CD14-positive monocyte (primary cell): Measurements from ENCODE around the gene HES7. TPM values are rescaled to one million over a fixed set of nuclear protein-coding genes. Genes with fewer than 3 reads are reported as not detected.
A peak's percentile ranks its signal among the peaks of the same experiment; 100 is the strongest.

Source experiments
- DNase-seq, 3 donors: peaks; one replicate each; pipeline ENCODE4 v3.0.0-alpha.2; 2011 to 2022
- H2AFZ ChIP-seq: 2 replicates; pipeline ENCODE4 v1.6.0; 2012; ENCODE audit warnings: mild to moderate bottlenecking, low read depth, low read length, inconsistent platforms; ENCODE audit not compliant: insufficient read depth, poor library complexity, severe bottlenecking
- H3K27ac ChIP-seq, 2 donors: 1 replicate in 1 of 2; 2 replicates in 1 of 2; pipeline ENCODE4 v1.5.1; 2012 to 2013; ENCODE audit warnings: low read length in 2 of 2, control low read depth in 1 of 2, inconsistent platforms in 1 of 2, low read depth in 1 of 2, mild to moderate bottlenecking in 1 of 2
- H3K27me3 ChIP-seq, 2 donors: one replicate each; pipeline versions ENCODE4 v1.6.0 to v1.6.1; 2011 to 2013; ENCODE audit warnings: low read length in 2 of 2; ENCODE audit not compliant: control insufficient read depth in 2 of 2, insufficient read depth in 2 of 2
- H3K36me3 ChIP-seq, 2 donors: replicated peaks in 1 of 2; 1 replicate in 1 of 2; 2 replicates in 1 of 2; pipeline versions ENCODE4 v1.5.1 to v1.6.1; 2012 to 2013; ENCODE audit warnings: low read length in 2 of 2, control low read depth in 1 of 2, inconsistent platforms in 1 of 2, mild to moderate bottlenecking in 1 of 2; ENCODE audit not compliant: insufficient read depth in 2 of 2, control insufficient read depth in 1 of 2
- H3K4me1 ChIP-seq, 2 donors: 1 replicate in 1 of 2; 2 replicates in 1 of 2; pipeline versions ENCODE4 v1.5.1 to v1.6.1; 2012 to 2013; ENCODE audit warnings: low read length in 2 of 2, control low read depth in 1 of 2, inconsistent platforms in 1 of 2, mild to moderate bottlenecking in 1 of 2, moderate library complexity in 1 of 2; ENCODE audit not compliant: insufficient read depth in 2 of 2, control insufficient read depth in 1 of 2
- H3K4me2 ChIP-seq: replicated peaks from 2 replicates; pipeline ENCODE3; 2012; ENCODE audit warnings: low read length, moderate library complexity, mild to moderate bottlenecking; ENCODE audit not compliant: poor library complexity, severe bottlenecking; ENCODE audit errors: extremely low read depth
- H3K4me3 ChIP-seq, 3 experiments: fragments of 200-600 bp in 1 of 3; sonication (generic) in 1 of 3; replicated peaks in 1 of 3; 1 replicate in 2 of 3; 2 replicates in 1 of 3; pipeline ENCODE4 v1.5.1; 2011 to 2013; ENCODE audit warnings: low read length in 3 of 3, mild to moderate bottlenecking in 3 of 3, control low read depth in 2 of 3, low read depth in 2 of 3, inconsistent platforms in 1 of 3, moderate library complexity in 1 of 3
- H3K79me2 ChIP-seq: 2 replicates; pipeline ENCODE4 v1.6.0; 2012; ENCODE audit warnings: mild to moderate bottlenecking, control low read depth, inconsistent platforms, low read length, moderate library complexity; ENCODE audit not compliant: insufficient read depth
- H3K9ac ChIP-seq: 2 replicates; pipeline ENCODE4 v1.6.0; 2017; ENCODE audit warnings: low read length, mild to moderate bottlenecking; ENCODE audit not compliant: insufficient read depth, poor library complexity, severe bottlenecking
- H3K9me3 ChIP-seq, 2 donors: replicated peaks in 1 of 2; 1 replicate in 1 of 2; 2 replicates in 1 of 2; pipeline versions ENCODE4 v1.5.1 to v1.6.1; 2012 to 2013; ENCODE audit warnings: low read length in 2 of 2, control low read depth in 1 of 2; ENCODE audit not compliant: control insufficient read depth in 1 of 2, insufficient read depth in 1 of 2
- H4K20me1 ChIP-seq: 2 replicates; pipeline ENCODE4 v1.6.0; 2012; ENCODE audit warnings: mild to moderate bottlenecking, low read length, control low read depth, moderate library complexity; ENCODE audit not compliant: insufficient read depth
- H3K27ac Mint-ChIP-seq, 7 donors: one replicate each; pipeline ENCODE4 v1.8.0; 2020; ENCODE audit warnings: mild to moderate bottlenecking in 7 of 7, mixed read lengths in 7 of 7, moderate library complexity in 6 of 7, inconsistent platforms in 2 of 7
- H3K27me3 Mint-ChIP-seq, 3 donors: one replicate each; pipeline ENCODE4 v1.8.0; 2021 to 2022; ENCODE audit warnings: low read depth in 3 of 3, mild to moderate bottlenecking in 3 of 3, mixed read lengths in 3 of 3, moderate library complexity in 3 of 3, inconsistent platforms in 1 of 3
- H3K36me3 Mint-ChIP-seq, 2 donors: one replicate each; pipeline ENCODE4 v1.8.0; 2020; ENCODE audit warnings: mixed read lengths in 2 of 2, inconsistent platforms in 1 of 2, mild to moderate bottlenecking in 1 of 2
- H3K4me1 Mint-ChIP-seq: one replicate; pipeline ENCODE4 v1.8.0; 2020; ENCODE audit warnings: mild to moderate bottlenecking, mixed read lengths
- H3K4me3 Mint-ChIP-seq, 2 donors: one replicate each; pipeline ENCODE4 v1.8.0; 2020; ENCODE audit warnings: mild to moderate bottlenecking in 2 of 2, mixed read lengths in 2 of 2, moderate library complexity in 1 of 2
- H3K9me3 Mint-ChIP-seq, 7 donors: one replicate each; pipeline ENCODE4 v1.8.0; 2020 to 2022; ENCODE audit warnings: mixed read lengths in 7 of 7, mild to moderate bottlenecking in 6 of 7, moderate library complexity in 6 of 7, inconsistent platforms in 2 of 7
- WGBS: methylation state at CpG from one replicate; pipeline ENCODE4 v1.1.5; 2013; ENCODE audit warnings: missing lambda C conversion rate; ENCODE audit not compliant: insufficient coverage; 5-methylcytosine and 5-hydroxymethylcytosine counted together
- intact Hi-C, 2 donors: fragments of 100-400 bp; cut with micrococcal nuclease; formaldehyde crosslinking; loops; one replicate each; pipeline versions ENCODE4 v1.15.0 to v1.15.1; 2023
- polyA plus RNA-seq, 3 donors: library from polyadenylated mRNA; depleted of rRNA in 1 of 3; unstranded in 2 of 3; stranded (reverse) in 1 of 3; fragments of 300-500 nt in 2 of 3; fragments of >200 nt in 1 of 3; fragmentation: Illumina TruSeq in 2 of 3; gene quantifications; 1 replicate in 2 of 3; 2 replicates in 1 of 3; pipeline ENCODE4 v1.2.3, GENCODE V29; 2012 to 2021
- TF ChIP-seq, protein P1 (sequence below): fragments of 200-600 bp; IDR thresholded peaks from one replicate; pipeline ENCODE4 v1.8.0; 2022; ENCODE audit warnings: antibody characterized with exemption, mild to moderate bottlenecking

Gene HES7
- polyA plus RNA-seq, 3 donors, result not detected

DNA sequence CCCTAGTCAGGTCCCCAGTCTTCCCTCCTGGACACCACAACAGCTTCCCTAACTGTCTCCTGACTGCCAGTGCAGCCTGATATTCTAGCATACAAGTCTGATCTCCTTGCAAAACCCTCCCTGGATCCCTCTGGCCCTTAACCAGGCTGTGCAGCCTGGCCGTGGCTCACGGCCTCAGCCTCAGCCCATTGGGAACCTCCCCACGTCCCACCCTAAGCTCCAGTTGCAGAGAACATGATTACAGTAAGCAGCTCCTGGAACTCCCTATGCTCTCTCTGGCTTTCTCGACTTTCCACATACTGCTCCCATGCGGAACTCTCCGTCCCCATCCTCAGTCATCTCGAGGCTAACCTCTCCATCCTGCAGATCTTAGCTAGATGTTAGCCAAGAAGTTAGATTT lies 49.4 kb downstream of the HES7 start:
- TF ChIP-seq, protein P1, sequence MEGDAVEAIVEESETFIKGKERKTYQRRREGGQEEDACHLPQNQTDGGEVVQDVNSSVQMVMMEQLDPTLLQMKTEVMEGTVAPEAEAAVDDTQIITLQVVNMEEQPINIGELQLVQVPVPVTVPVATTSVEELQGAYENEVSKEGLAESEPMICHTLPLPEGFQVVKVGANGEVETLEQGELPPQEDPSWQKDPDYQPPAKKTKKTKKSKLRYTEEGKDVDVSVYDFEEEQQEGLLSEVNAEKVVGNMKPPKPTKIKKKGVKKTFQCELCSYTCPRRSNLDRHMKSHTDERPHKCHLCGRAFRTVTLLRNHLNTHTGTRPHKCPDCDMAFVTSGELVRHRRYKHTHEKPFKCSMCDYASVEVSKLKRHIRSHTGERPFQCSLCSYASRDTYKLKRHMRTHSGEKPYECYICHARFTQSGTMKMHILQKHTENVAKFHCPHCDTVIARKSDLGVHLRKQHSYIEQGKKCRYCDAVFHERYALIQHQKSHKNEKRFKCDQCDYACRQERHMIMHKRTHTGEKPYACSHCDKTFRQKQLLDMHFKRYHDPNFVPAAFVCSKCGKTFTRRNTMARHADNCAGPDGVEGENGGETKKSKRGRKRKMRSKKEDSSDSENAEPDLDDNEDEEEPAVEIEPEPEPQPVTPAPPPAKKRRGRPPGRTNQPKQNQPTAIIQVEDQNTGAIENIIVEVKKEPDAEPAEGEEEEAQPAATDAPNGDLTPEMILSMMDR, result no peak
- Mint-ChIP-seq H3K4me1 (peaks cover 57% of the 10 kb centered on the region), H3K4me3 (peak overlapping the region in 1 of 2 donors; percentile 95), H3K9me3 (peaks cover 0 to 17% (median 7%) of the 10 kb centered on the region in 7 donors), H3K27me3 (peaks cover 58 to 69% (median 65%) of the 10 kb centered on the region in 3 donors), H3K36me3 (peaks cover 11 to 21% of the 10 kb centered on the region in 2 donors), H3K27ac (no peak overlapping the region)
- H3K4me3 ChIP-seq, result no peak overlapping the region
- no peak overlapping the region for H2AFZ ChIP-seq
- H4K20me1 ChIP-seq, result no peaks in the 10 kb centered on the region
- intact Hi-C loops, result no loop called here
- no peak for DNase-seq
- H3K9ac ChIP-seq, result no peak overlapping the region
- peaks cover 0 to 6% of the 10 kb centered on the region in 2 donors for H3K9me3 ChIP-seq
- no peak overlapping the region for H3K4me2 ChIP-seq
- no peaks in the 10 kb centered on the region for H3K36me3 ChIP-seq
- peaks cover 49% of the 10 kb centered on the region in 2 donors for H3K4me1 ChIP-seq
- no peak overlapping the region for H3K27ac ChIP-seq
- H3K27me3 ChIP-seq, result peaks cover 5 to 68% of the 10 kb centered on the region in 2 donors
- WGBS, result 92% methylated on average over 6 of the region's 7 CpGs
- H3K79me2 ChIP-seq, result no peaks in the 10 kb centered on the region

DNA sequence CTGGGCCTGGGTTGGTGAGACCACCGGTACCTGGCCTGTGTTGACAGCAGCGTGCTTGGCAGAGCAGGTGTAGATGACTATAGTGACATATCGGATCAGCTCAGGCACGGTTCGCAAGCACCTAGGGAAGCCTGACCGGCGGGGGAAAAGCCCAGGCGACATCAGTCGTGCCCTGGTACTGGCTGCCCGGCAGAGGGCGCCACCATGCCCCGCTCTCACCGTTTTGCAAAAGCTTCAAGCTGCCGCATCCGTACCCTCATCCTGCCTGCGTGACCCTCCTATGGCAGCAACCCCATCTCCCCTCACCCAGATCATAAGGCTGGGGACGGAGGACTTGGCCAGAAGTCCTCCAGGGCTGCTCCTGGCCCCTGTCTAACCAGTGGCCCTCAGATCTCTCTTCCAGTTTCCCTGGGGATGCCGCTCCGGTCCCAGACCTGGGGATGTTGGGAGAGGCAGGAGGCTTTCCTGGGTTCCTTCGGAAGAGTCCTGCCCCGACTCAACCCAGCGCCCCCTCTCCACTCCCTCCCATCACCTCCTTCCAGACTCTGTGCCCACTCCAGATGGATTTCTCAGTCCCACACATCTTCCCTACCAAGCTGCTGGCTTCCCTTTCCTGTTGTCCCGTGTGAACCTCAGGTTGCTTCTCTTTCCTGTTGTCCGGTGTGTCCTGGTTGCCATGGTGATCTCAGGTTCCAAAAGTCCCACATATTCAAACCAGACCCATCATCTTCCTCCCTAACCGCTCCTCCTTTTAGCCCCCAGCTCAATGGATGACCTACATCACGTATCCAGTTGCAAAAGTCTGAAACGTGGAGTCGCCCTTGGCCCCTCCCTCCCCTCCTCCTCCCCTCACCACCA lies 50.0 kb downstream of the HES7 start:
- H3K27me3 Mint-ChIP-seq, result peaks cover 54 to 62% (median 60%) of the 10 kb centered on the region in 3 donors
- peaks cover 11 to 21% of the 10 kb centered on the region in 2 donors for H3K36me3 Mint-ChIP-seq
- peaks cover 61% of the 10 kb centered on the region for H3K4me1 Mint-ChIP-seq
- peak overlapping the region in 6 of 7 donors; percentile 35 to 89 (median 78) for H3K27ac Mint-ChIP-seq
- H3K27ac ChIP-seq, result no peak overlapping the region
- peak overlapping the region; percentile 86 for H2AFZ ChIP-seq
- H3K4me3 Mint-ChIP-seq, result peak overlapping the region; percentile 76 to 95
- peak; percentile 77 to 89 (median 83) for DNase-seq
- no peaks in the 10 kb centered on the region for H3K36me3 ChIP-seq
- TF ChIP-seq, protein P1, result peak; percentile 97
- H3K79me2 ChIP-seq, result no peaks in the 10 kb centered on the region
- H4K20me1 ChIP-seq, result no peaks in the 10 kb centered on the region
- peak overlapping the region; percentile 76 for H3K4me2 ChIP-seq
- peaks cover 0 to 6% of the 10 kb centered on the region in 2 donors for H3K9me3 ChIP-seq
- H3K9me3 Mint-ChIP-seq, result peaks cover 0 to 15% (median 7%) of the 10 kb centered on the region in 7 donors
- peaks cover 5 to 61% of the 10 kb centered on the region in 2 donors for H3K27me3 ChIP-seq
- 3% methylated on average over 23 of the region's 28 CpGs for WGBS
- peak overlapping the region; percentile 31 for H3K9ac ChIP-seq
- peaks cover 49% of the 10 kb centered on the region in 2 donors for H3K4me1 ChIP-seq
- intact Hi-C loops, result no loop called here
- H3K4me3 ChIP-seq, result peak overlapping the region in 1 of 3 experiments; percentile 71
